VCaP (cell line): Measurements from ENCODE around the gene NSMCE4A.
A peak's percentile ranks its signal among the peaks of the same experiment; 100 is the strongest.
"Not testable (repeated sequence)": the region's sequence is repeated elsewhere in the genome, so short reads cannot be mapped to it uniquely, and the experiment has no call there.

Experiments used
- H3K27ac ChIP-seq: fragments of 450-650 bp; 2 replicates; pipeline ENCODE4 v1.5.1; 2017
- TF ChIP-seq, protein P1 (sequence below): fragments of 450-650 bp; conservative IDR thresholded peaks from 2 replicates; pipeline ENCODE4 v1.5.1; 2017; ENCODE audit warnings: mild to moderate bottlenecking, moderate library complexity

The NSMCE4A gene

DNA sequence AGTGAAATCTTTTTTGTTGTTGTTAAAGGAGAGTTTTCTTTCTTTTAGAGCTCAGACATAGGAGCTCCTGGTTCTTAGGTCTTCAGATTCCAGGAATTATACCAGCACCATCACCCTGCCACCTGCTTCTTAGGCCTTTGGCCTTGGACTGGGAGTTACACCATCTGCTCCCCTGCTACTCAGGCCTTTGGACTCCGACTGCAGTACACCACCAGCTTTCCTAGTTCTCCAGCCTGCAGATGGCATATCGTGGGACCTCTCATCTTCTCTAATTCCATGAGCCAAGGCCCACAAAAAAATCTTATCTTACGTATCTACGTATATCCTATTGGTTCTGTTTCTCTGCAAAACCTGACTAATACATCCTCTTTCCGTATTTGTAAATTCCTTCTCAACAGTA lies 8.8 kb upstream of the NSMCE4A start:
- TF ChIP-seq, protein P1, sequence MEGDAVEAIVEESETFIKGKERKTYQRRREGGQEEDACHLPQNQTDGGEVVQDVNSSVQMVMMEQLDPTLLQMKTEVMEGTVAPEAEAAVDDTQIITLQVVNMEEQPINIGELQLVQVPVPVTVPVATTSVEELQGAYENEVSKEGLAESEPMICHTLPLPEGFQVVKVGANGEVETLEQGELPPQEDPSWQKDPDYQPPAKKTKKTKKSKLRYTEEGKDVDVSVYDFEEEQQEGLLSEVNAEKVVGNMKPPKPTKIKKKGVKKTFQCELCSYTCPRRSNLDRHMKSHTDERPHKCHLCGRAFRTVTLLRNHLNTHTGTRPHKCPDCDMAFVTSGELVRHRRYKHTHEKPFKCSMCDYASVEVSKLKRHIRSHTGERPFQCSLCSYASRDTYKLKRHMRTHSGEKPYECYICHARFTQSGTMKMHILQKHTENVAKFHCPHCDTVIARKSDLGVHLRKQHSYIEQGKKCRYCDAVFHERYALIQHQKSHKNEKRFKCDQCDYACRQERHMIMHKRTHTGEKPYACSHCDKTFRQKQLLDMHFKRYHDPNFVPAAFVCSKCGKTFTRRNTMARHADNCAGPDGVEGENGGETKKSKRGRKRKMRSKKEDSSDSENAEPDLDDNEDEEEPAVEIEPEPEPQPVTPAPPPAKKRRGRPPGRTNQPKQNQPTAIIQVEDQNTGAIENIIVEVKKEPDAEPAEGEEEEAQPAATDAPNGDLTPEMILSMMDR = no peak
- no peak overlapping the region for H3K27ac ChIP-seq

DNA sequence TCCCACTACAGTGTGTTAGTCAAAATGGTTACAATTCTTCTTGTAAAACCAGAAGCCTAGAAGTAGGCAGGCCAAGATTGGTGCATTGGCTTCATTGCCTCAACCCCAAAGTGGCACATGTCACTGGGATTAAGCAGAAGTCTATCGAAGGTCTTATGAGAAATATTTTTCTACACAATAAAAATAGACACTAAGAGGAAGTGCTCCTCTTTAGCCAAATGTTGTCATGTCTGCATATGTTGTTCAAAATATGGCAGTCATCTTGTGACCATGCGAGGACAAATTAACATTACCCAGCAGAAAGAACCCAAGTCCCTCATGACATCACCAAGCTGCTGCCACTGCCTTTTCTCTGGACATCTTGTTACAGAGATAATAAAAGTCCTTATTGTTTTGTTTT lies 6.3 kb upstream of the NSMCE4A start:
- no peak overlapping the region for H3K27ac ChIP-seq
- TF ChIP-seq, protein P1 = no peak

DNA sequence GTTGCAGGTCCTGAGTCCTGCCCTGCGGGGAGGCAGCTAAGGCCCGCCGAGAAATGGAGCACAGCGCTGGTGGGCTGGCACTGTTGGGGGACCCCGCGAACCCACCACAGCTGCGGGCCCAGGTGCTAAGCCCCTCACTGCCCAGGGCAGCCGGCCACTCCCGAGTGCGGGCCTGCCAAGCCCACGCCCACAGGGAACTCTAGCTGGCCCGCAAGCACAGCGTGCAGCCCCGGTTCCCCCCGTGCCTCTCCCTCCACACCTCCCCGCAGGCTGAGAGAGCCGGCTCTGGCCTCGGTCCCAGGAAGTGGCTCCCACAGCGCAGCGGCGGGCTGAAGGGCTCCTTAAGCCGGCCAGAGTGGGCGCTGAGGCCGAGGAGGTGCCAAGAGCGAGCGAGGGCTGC lies 3.5 kb upstream of the NSMCE4A start:
- no peak overlapping the region for H3K27ac ChIP-seq
- TF ChIP-seq, protein P1 = no peak

DNA sequence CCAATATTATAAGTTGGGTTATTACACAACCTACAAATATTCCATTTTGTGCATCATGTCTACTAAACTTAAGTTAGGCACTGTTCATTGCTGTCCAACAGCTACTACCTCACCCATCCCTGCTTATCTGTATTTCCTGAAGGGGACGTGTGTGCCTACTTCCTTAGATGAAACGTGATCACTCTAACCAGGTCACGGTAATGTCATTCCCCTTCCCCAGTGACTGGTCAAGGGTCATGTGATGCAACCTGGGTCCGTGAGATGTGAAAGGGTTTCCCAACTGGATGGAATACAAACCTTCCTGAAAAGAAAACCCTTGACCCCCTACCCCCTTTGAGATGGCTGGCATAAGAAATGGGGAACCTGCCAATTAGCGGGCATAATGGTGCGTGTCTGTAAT lies 1.6 kb upstream of the NSMCE4A start:
- TF ChIP-seq, protein P1 = no peak
- no peak overlapping the region; the same call in 1 of the 2 replicates for H3K27ac ChIP-seq

DNA sequence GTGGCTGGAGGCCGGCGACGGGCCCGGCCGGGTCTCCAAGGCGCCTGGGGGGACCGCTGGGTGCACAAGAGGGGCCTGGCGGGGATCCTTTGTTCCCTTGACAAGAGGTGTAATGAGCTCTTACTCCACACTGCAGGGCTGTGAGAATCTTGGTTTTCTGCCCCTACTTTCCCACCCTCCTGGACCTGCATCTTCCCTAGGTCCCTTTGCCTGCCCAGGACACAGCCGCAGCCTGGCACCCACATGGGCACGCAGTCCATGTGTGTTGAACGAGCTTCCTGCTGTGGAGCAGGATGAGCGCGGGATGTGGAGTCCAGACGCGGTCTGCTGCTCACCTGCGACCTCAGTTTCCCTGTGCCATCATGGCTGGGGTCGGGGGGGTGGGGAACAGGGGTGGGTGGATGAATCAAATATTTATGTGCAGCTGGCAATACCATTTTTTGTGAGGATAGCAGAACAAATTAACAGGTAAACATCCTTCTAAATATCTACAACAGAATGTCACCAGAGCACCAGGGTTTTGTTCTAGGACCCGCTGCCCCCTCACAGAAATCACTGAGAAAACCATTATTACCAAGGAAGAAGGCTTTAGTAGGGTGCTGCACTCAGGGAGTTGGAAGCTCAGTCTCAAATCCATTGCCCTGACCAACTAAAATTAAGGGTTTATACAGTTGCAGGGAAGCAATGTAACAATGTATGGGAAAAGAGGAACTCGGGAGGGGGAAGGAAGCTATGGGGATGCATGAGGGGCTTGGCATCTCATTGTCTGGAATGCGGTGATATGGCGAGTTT lies 474 bp upstream of the NSMCE4A start:
- H3K27ac ChIP-seq = peak overlapping the region; percentile 93

DNA sequence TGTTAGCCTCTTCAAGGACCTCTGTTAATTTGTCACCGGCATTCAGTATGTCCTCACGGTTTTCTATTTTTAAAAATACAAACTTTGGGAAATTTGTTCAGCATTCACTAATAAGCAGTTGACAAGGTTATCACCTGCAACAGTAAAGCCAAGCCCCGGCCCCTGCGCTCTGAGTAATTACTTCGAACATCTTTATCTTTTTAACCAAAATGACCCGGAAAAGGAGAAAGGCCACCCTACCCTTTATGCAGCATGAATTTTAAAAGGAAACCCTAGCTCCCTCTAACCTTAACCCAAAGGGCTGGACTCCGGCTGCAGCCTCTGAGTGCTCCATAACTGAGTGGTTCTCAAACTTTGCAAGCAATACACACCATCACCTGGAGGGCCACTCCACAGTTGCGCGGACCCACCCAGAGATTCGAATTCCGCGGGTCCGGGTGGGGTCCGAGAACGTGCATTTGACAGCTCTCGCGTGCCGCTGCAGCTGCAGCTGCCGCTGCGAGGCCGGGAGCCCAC lies 940 bp downstream of the NSMCE4A start:
- TF ChIP-seq, protein P1 = no peak
- peak overlapping the region; percentile 93 for H3K27ac ChIP-seq

More for the DNA sequence above, 474 bp upstream of the NSMCE4A start:
- TF ChIP-seq, protein P1 = peak; percentile 34

DNA sequence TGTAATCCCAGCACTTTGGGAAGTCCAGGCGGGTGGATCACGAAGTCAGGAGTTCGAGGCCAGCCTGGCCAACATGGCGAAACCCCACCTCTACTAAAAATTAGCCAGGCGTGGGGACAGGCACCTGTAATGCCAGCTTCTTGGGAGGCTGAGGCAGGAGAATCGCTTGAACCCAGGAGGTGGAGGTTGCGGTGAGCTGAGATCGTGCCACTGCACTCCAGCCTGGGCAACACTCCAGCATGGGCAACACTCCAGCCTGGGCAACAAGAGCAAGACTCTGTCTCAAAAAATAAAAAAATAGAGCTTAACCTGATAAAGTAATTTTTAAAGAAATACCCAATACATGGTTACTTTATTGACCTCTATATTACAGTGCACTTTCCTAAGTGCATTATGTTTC lies 5.9 kb downstream of the NSMCE4A start:
- H3K27ac ChIP-seq = not testable (repeated sequence)

DNA sequence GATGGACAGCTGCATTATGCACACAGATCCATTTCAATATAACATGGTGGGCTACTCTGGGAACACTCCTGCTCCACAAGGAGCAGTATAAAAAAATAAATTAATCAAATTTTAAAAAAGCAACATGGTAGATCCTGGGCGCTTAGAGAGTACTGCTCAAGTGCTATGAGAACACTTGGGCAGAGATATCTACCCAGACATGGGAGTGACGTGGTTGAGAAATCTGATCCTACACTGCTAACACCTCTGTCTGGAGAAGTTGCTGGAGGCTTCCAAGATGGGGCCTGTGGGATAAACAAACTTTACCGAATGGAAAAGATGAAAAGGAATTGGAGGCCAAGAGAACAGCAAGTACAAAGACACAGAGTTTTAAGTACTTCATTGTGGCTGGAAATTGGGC lies 9.0 kb downstream of the NSMCE4A start:
- TF ChIP-seq, protein P1 = no peak
- no peak overlapping the region for H3K27ac ChIP-seq
